ENCODE results near the gene SEL1L.

Gene SEL1L

GRCh38 chr14:81440041-81440440 is 93.6 kb downstream of the SEL1L start:
- no peak overlapping the region for H3K4me3 ChIP-seq (ENCODE audit: control insufficient read depth, low read depth, low read length)
- no peak for DNase-seq (ENCODE audit: low read depth)
- no peak for TF ChIP-seq CTCF (conservative IDR thresholded peaks at IDR 0.05; ENCODE audit: control insufficient read depth, insufficient read depth, low read depth, low read length)

- DNase-seq (ENCODE audit: low read depth): no peak
- no peak overlapping the region for H3K4me3 ChIP-seq (ENCODE audit: control insufficient read depth, low read depth, low read length)
- no peak for TF ChIP-seq CTCF (conservative IDR thresholded peaks at IDR 0.05; ENCODE audit: control insufficient read depth, insufficient read depth, low read depth, low read length)
Measured at GRCh38 chr14:81437244-81437643, 96.4 kb downstream of the SEL1L start.

GRCh38 chr14:81436296-81437138 is 97.1 kb downstream of the SEL1L start:
- H3K4me3 ChIP-seq (ENCODE audit: control insufficient read depth, low read depth, low read length): peak overlapping the region; percentile 40
- TF ChIP-seq CTCF (conservative IDR thresholded peaks at IDR 0.05; ENCODE audit: control insufficient read depth, insufficient read depth, low read depth, low read length): no peak
- peak; percentile 47 for DNase-seq (ENCODE audit: low read depth)

GRCh38 chr14:81435391-81436295 is 98.0 kb downstream of the SEL1L start:
- peak overlapping the region; percentile 7 for H3K4me3 ChIP-seq (ENCODE audit: control insufficient read depth, low read depth, low read length)
- no peak for TF ChIP-seq CTCF (conservative IDR thresholded peaks at IDR 0.05; ENCODE audit: control insufficient read depth, insufficient read depth, low read depth, low read length)

GRCh38 chr14:81435048-81435390 is 98.6 kb downstream of the SEL1L start:
- DNase-seq (ENCODE audit: low read depth): no peak
- H3K4me3 ChIP-seq (ENCODE audit: control insufficient read depth, low read depth, low read length): no peak overlapping the region
- no peak for TF ChIP-seq CTCF (conservative IDR thresholded peaks at IDR 0.05; ENCODE audit: control insufficient read depth, insufficient read depth, low read depth, low read length)

More at GRCh38 chr14:81435391-81436295, 98.0 kb downstream of the SEL1L start:
- DNase-seq (ENCODE audit: low read depth): no peak

- no peak for DNase-seq (ENCODE audit: low read depth)
- TF ChIP-seq CTCF (conservative IDR thresholded peaks at IDR 0.05; ENCODE audit: control insufficient read depth, insufficient read depth, low read depth, low read length): no peak
- H3K4me3 ChIP-seq (ENCODE audit: control insufficient read depth, low read depth, low read length): no peak overlapping the region
Measured at GRCh38 chr14:81434230-81434629, 99.4 kb downstream of the SEL1L start.
